Fibroblast of lung (primary cell): Measurements from ENCODE around the gene SPEG. TPM values are rescaled to one million over a fixed set of nuclear protein-coding genes. Genes with fewer than 3 reads are reported as not detected.

Experiments
- DNase-seq, 2 donors: peaks; one replicate each; pipeline versions ENCODE4 v3.0.0 to v3.0.0-alpha.2; 2010; ENCODE audit warnings: low read depth in 2 of 2
- H2AFZ ChIP-seq: 2 replicates; pipeline ENCODE4 v1.5.1; 2012; ENCODE audit warnings: low read length, control low read depth, inconsistent platforms
- H3K27ac ChIP-seq: 2 replicates; pipeline ENCODE4 v1.5.1; 2011; ENCODE audit warnings: low read length, control low read depth; ENCODE audit not compliant: insufficient read depth
- H3K27me3 ChIP-seq: 2 replicates; pipeline ENCODE4 v1.5.1; 2011; ENCODE audit warnings: mild to moderate bottlenecking, low read length; ENCODE audit not compliant: control insufficient read depth, insufficient read depth
- H3K36me3 ChIP-seq: 2 replicates; pipeline ENCODE4 v1.5.1; 2011; ENCODE audit warnings: low read length; ENCODE audit not compliant: control insufficient read depth, insufficient read depth
- H3K4me1 ChIP-seq: 2 replicates; pipeline ENCODE4 v1.5.1; 2011; ENCODE audit warnings: low read length; ENCODE audit not compliant: control insufficient read depth, insufficient read depth; ENCODE audit errors: extremely low read depth
- H3K4me2 ChIP-seq: 2 replicates; pipeline ENCODE4 v1.5.1; 2011; ENCODE audit warnings: low read length, control low read depth; ENCODE audit not compliant: insufficient read depth; ENCODE audit errors: extremely low read depth
- H3K4me3 ChIP-seq, 4 experiments: fragments of 200-600 bp in 1 of 4; sonication (generic) in 1 of 4; replicated peaks in 1 of 4; 2 replicates each; pipeline ENCODE4 v1.5.1; 2011 to 2016; ENCODE audit warnings: low read length in 4 of 4, low read depth in 3 of 4, mild to moderate bottlenecking in 3 of 4, control low read depth in 2 of 4, inconsistent platforms in 1 of 4, mixed read lengths in 1 of 4; ENCODE audit not compliant: insufficient read depth in 1 of 4; ENCODE audit errors: control extremely low read depth in 1 of 4
- H3K79me2 ChIP-seq: 2 replicates; pipeline ENCODE4 v1.5.1; 2012; ENCODE audit warnings: mild to moderate bottlenecking, low read length, inconsistent platforms; ENCODE audit not compliant: control insufficient read depth, insufficient read depth
- H3K9ac ChIP-seq: 2 replicates; pipeline ENCODE4 v1.5.1; 2011; ENCODE audit warnings: mild to moderate bottlenecking, low read length, control low read depth; ENCODE audit not compliant: insufficient read depth
- H3K9me3 ChIP-seq: 2 replicates; pipeline ENCODE4 v1.5.1; 2012; ENCODE audit warnings: low read depth, low read length; ENCODE audit not compliant: control insufficient read depth, insufficient read depth
- H4K20me1 ChIP-seq: 2 replicates; pipeline ENCODE4 v1.5.1; 2011; ENCODE audit warnings: low read length; ENCODE audit not compliant: control insufficient read depth, insufficient read depth; ENCODE audit errors: extremely low read depth
- EZH2 ChIP-seq: IDR thresholded peaks from 2 replicates; pipeline ENCODE4 v1.5.1; 2012; ENCODE audit warnings: low read length, control low read depth, mild to moderate bottlenecking; ENCODE audit errors: missing control alignments
- polyA plus RNA-seq, 2 donors: library from polyadenylated mRNA; depleted of rRNA in 1 of 2; stranded (reverse) in 1 of 2; unstranded in 1 of 2; fragments of >200 nt; gene quantifications; 2 replicates each; pipeline ENCODE4 v1.2.1, GENCODE V29; 2011 to 2012; ENCODE audit warnings: missing spikeins in 1 of 2
- total RNA-seq: library from RNA; depleted of rRNA; stranded (reverse); fragments of >200 nt; gene quantifications from 2 replicates; pipeline ENCODE4 v1.2.1, GENCODE V29; 2014
- TF ChIP-seq, protein P1 (sequence below), 2 donors: IDR thresholded peaks in 1 of 2; conservative IDR thresholded peaks in 1 of 2; 1 replicate in 1 of 2; 2 replicates in 1 of 2; pipeline ENCODE4 v1.5.1; 2011 to 2012; ENCODE audit warnings: low read length in 2 of 2, control low read depth in 1 of 2, inconsistent platforms in 1 of 2, low read depth in 1 of 2, mild to moderate bottlenecking in 1 of 2

The SPEG gene
- total and polyA plus RNA-seq, 2 donors (not counting 1 experiment from before 2014, with no cell fraction given), result 9.5 to 20.1 TPM

GRCh38 chr2:219469186-219469724 is 34.6 kb downstream of the SPEG start:
- peak; percentile 40 to 81 for DNase-seq
- H3K27ac ChIP-seq, result no peak overlapping the region
- H3K9ac ChIP-seq, result no peak overlapping the region
- no peaks in the 10 kb centered on the region for H4K20me1 ChIP-seq
- H3K4me1 ChIP-seq, result peaks cover 7% of the 10 kb centered on the region
- H3K4me2 ChIP-seq, result no peak overlapping the region
- no peaks in the 10 kb centered on the region for H3K79me2 ChIP-seq
- H3K4me3 ChIP-seq, result no peak overlapping the region
- peaks cover 7% of the 10 kb centered on the region for H3K36me3 ChIP-seq
- TF ChIP-seq, protein P1, sequence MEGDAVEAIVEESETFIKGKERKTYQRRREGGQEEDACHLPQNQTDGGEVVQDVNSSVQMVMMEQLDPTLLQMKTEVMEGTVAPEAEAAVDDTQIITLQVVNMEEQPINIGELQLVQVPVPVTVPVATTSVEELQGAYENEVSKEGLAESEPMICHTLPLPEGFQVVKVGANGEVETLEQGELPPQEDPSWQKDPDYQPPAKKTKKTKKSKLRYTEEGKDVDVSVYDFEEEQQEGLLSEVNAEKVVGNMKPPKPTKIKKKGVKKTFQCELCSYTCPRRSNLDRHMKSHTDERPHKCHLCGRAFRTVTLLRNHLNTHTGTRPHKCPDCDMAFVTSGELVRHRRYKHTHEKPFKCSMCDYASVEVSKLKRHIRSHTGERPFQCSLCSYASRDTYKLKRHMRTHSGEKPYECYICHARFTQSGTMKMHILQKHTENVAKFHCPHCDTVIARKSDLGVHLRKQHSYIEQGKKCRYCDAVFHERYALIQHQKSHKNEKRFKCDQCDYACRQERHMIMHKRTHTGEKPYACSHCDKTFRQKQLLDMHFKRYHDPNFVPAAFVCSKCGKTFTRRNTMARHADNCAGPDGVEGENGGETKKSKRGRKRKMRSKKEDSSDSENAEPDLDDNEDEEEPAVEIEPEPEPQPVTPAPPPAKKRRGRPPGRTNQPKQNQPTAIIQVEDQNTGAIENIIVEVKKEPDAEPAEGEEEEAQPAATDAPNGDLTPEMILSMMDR (conservative IDR thresholded peaks at IDR 0.05 in 1 of 2, IDR thresholded peaks at IDR 0.05 in 1 of 2; ENCODE audit: low read depth in 1 of 2, low read length in 2 of 2), result no peak
- no peak for TF ChIP-seq EZH2
- no peaks in the 10 kb centered on the region for H3K27me3 ChIP-seq
- no peak overlapping the region for H2AFZ ChIP-seq
- H3K9me3 ChIP-seq, result no peaks in the 10 kb centered on the region

DNA sequence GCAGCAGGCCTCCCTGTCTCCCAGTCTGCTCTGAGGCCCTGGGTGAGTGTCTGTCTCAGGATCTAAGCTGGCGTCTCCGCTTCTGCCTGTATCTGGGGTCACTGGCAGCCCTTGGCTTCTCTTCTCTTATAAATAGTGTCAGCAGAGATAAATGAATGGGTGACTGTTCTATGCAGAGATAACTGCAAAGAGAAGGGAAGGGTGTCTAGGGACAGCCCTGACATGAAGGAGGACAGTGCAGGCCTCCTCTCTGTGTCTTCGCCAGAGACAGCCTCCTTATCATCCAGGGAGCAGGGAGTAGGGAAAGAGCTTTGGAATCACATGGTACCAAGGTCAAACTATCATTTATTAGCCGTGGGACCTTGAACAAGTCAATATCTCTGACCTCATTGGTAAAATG is 35.8 kb downstream of the SPEG start:
- Histone ChIP-seq H3K27ac (no peak overlapping the region), H3K4me3 (no peak overlapping the region), H3K36me3 (peaks cover 7% of the 10 kb centered on the region), H3K9ac (no peak overlapping the region), H3K9me3 (no peaks in the 10 kb centered on the region), H3K79me2 (no peaks in the 10 kb centered on the region), H3K27me3 (no peaks in the 10 kb centered on the region), H3K4me1 (peaks cover 7% of the 10 kb centered on the region), H2AFZ (no peak overlapping the region), H4K20me1 (no peaks in the 10 kb centered on the region), H3K4me2 (no peak overlapping the region)
- TF ChIP-seq, protein P1 (conservative IDR thresholded peaks at IDR 0.05 in 1 of 2, IDR thresholded peaks at IDR 0.05 in 1 of 2; ENCODE audit: low read depth in 1 of 2, low read length in 2 of 2), result no peak
- TF ChIP-seq EZH2, result no peak
- no peak for DNase-seq

GRCh38 chr2:219471476-219472371 is 37.1 kb downstream of the SPEG start:
- no peak overlapping the region for H3K4me3 ChIP-seq
- no peak overlapping the region for H3K4me2 ChIP-seq
- no peak overlapping the region for H2AFZ ChIP-seq
- DNase-seq, result no peak
- no peaks in the 10 kb centered on the region for H3K79me2 ChIP-seq
- no peaks in the 10 kb centered on the region for H4K20me1 ChIP-seq
- TF ChIP-seq, protein P1 (conservative IDR thresholded peaks at IDR 0.05 in 1 of 2, IDR thresholded peaks at IDR 0.05 in 1 of 2; ENCODE audit: low read depth in 1 of 2, low read length in 2 of 2), result no peak
- no peak for TF ChIP-seq EZH2
- H3K9ac ChIP-seq, result no peak overlapping the region
- H3K9me3 ChIP-seq, result no peaks in the 10 kb centered on the region
- peaks cover 7% of the 10 kb centered on the region for H3K4me1 ChIP-seq
- H3K27ac ChIP-seq, result no peak overlapping the region
- no peaks in the 10 kb centered on the region for H3K27me3 ChIP-seq
- peaks cover 5% of the 10 kb centered on the region for H3K36me3 ChIP-seq
